HCT116 (cell line): Measurements from ENCODE around the gene AKAP1. TPM values are rescaled to one million over a fixed set of nuclear protein-coding genes. Genes with fewer than 3 reads are reported as not detected.

Experiments used
- ATAC-seq: fragments of 200-7000 bp; cut with Tn5 transposase; 2 replicates; pipeline ENCODE4 v1.9.1; 2020; ENCODE audit warnings: mild to moderate bottlenecking, moderate library complexity
- BruUV-seq: library from RNA; stranded (reverse); fragments of 400-500 nt; replicated peaks from 2 replicates; lab custom pipeline; 2021; lab: Mats Ljungman, UMichigan
- CTCF ChIA-PET: fragments of 300-600 bp; sonication (Branson Sonifier 250); formaldehyde crosslinking; loops from one replicate; lab custom pipeline; 2021; ENCODE audit warnings: antibody characterized with exemption; lab: Charles Lee
- POLR2A ChIA-PET: fragments of 300-600, 350-600 bp; sonication (Branson Sonifier 250); formaldehyde crosslinking; loops from one replicate; lab custom pipeline; 2021; ENCODE audit warnings: antibody characterized with exemption; lab: Charles Lee
- RAD21 ChIA-PET, 2 experiments: fragments of 300-600 bp; sonication (Branson Sonifier 250); formaldehyde crosslinking; loops; one replicate each; lab custom pipeline; 2023; ENCODE audit warnings: low total read pairs in 2 of 2; ENCODE audit not compliant: uncharacterized antibody in 2 of 2, unreplicated experiment in 2 of 2, low non-redundant PET in 1 of 2; lab: Charles Lee
- DNase-seq: peaks from one replicate; pipeline ENCODE4 v3.0.0-alpha.2; 2010; ENCODE audit warnings: low read depth, low spot score
- H2AFZ ChIP-seq: fragments of 200-600 bp; shearing (Covaris generic), sonication (generic); 2 replicates; pipeline ENCODE4 v1.6.1; 2017; ENCODE audit warnings: low read depth, mixed run types, mixed read lengths, antibody characterized with exemption, low read length; ENCODE audit not compliant: poor library complexity, severe bottlenecking
- H3K27ac ChIP-seq: 2 replicates; pipeline ENCODE4 v1.5.1; 2012; ENCODE audit warnings: low read depth, low read length
- H3K27me3 ChIP-seq: fragments of 200-600 bp; sonication (generic); 2 replicates; pipeline ENCODE4 v1.6.1; 2016; ENCODE audit warnings: mixed run types, low read length, mixed read lengths; ENCODE audit not compliant: insufficient read depth
- H3K36me3 ChIP-seq, 2 experiments: fragments of 200-500 bp in 1 of 2; fragments of 200-600 bp in 1 of 2; sonication (Bioruptor generic) in 1 of 2; sonication (generic) in 1 of 2; 2 replicates each; pipeline versions ENCODE4 v1.5.1 to v1.6.1; 2014 to 2016; ENCODE audit warnings: low read length in 2 of 2, inconsistent platforms in 1 of 2, mixed read lengths in 1 of 2, mixed run types in 1 of 2; ENCODE audit not compliant: insufficient read depth in 2 of 2, control insufficient read depth in 1 of 2
- H3K4me1 ChIP-seq, 2 experiments: fragments of 200-600 bp in 1 of 2; sonication (generic) in 1 of 2; 2 replicates each; pipeline versions ENCODE4 v1.5.1 to v1.6.1; 2012 to 2017; ENCODE audit warnings: low read length in 2 of 2, inconsistent platforms in 1 of 2, mild to moderate bottlenecking in 1 of 2, mixed read lengths in 1 of 2, mixed run types in 1 of 2, moderate library complexity in 1 of 2; ENCODE audit not compliant: insufficient read depth in 2 of 2, control insufficient read depth in 1 of 2
- H3K4me2 ChIP-seq: fragments of 200-600 bp; sonication (generic); 2 replicates; pipeline ENCODE4 v1.6.1; 2017; ENCODE audit warnings: mixed run types, low read length, mixed read lengths
- H3K4me3 ChIP-seq, 2 experiments: fragments of 200-600 bp in 1 of 2; sonication (generic) in 1 of 2; replicated peaks in 1 of 2; 2 replicates each; pipeline ENCODE4 v1.5.1; 2011 to 2016; ENCODE audit warnings: low read length in 2 of 2, control low read depth in 1 of 2, low read depth in 1 of 2, mild to moderate bottlenecking in 1 of 2, mixed read lengths in 1 of 2, mixed run types in 1 of 2
- H3K79me2 ChIP-seq: fragments of 200-600 bp; sonication (generic); 2 replicates; pipeline ENCODE4 v1.6.1; 2017; ENCODE audit warnings: mild to moderate bottlenecking, mixed run types, low read length, moderate library complexity, mixed read lengths; ENCODE audit not compliant: insufficient read depth
- H3K9ac ChIP-seq: fragments of 200-600 bp; sonication (generic); 2 replicates; pipeline ENCODE4 v1.6.1; 2016; ENCODE audit warnings: low read length, mixed read lengths
- H3K9me2 ChIP-seq: fragments of 200-600 bp; sonication (generic), shearing (Covaris generic); 2 replicates; pipeline ENCODE4 v1.6.1; 2017; ENCODE audit warnings: mixed run types, mild to moderate bottlenecking, moderate library complexity; ENCODE audit not compliant: insufficient read depth
- H3K9me3 ChIP-seq, 2 experiments: fragments of 200-500 bp in 1 of 2; fragments of 200-600 bp in 1 of 2; sonication (Bioruptor generic) in 1 of 2; sonication (generic) in 1 of 2; 2 replicates each; pipeline ENCODE4 v1.6.1; 2014 to 2017; ENCODE audit warnings: low read length in 2 of 2, mixed read lengths in 2 of 2, inconsistent platforms in 1 of 2, low read depth in 1 of 2, mild to moderate bottlenecking in 1 of 2, mixed run types in 1 of 2, moderate library complexity in 1 of 2; ENCODE audit not compliant: control insufficient read depth in 1 of 2, insufficient read depth in 1 of 2
- H4K20me1 ChIP-seq: fragments of 200-600 bp; sonication (generic), shearing (Covaris generic); 2 replicates; pipeline ENCODE4 v1.6.1; 2017; ENCODE audit warnings: mixed run types, mild to moderate bottlenecking, moderate library complexity; ENCODE audit not compliant: insufficient read depth
- CTCF ChIP-seq, 3 experiments: fragments of 200-600 bp in 1 of 3; sonication (generic) in 1 of 3; IDR thresholded peaks in 2 of 3; conservative IDR thresholded peaks in 1 of 3; 2 replicates each; pipeline ENCODE4 v1.5.1; 2012 to 2017; ENCODE audit warnings: low read depth in 2 of 3, low read length in 2 of 3, antibody characterized with exemption in 1 of 3, borderline replicate concordance in 1 of 3, control low read depth in 1 of 3, mild to moderate bottlenecking in 1 of 3, mixed read lengths in 1 of 3, mixed run types in 1 of 3, moderate library complexity in 1 of 3; ENCODE audit not compliant: insufficient read depth in 1 of 3
- RAD21 ChIP-seq: IDR thresholded peaks from 2 replicates; pipeline ENCODE4 v1.6.1; 2012; ENCODE audit warnings: low read depth, mild to moderate bottlenecking
- SIN3A ChIP-seq: IDR thresholded peaks from 2 replicates; pipeline ENCODE4 v1.6.1; 2012; ENCODE audit warnings: low read depth
- ZBTB33 ChIP-seq: IDR thresholded peaks from 2 replicates; pipeline ENCODE4 v1.6.1; 2011; ENCODE audit warnings: mild to moderate bottlenecking, low read length, moderate library complexity; ENCODE audit not compliant: insufficient replicate concordance; ENCODE audit errors: extremely low read depth
- intact Hi-C: fragments of 100-400 bp; cut with micrococcal nuclease; formaldehyde crosslinking; loops from 2 replicates; pipeline ENCODE4 v1.10.0; 2022
- total RNA-seq: library from RNA; stranded (reverse); gene quantifications from one replicate; pipeline ENCODE4 v1.2.1, GENCODE V29; 2021; ENCODE audit not compliant: unreplicated experiment

Gene AKAP1
- total RNA-seq, 1 experiment from 2014 or later: 51.6 TPM

- no peaks in the 10 kb centered on the region for H3K79me2 ChIP-seq
- H3K36me3 ChIP-seq: peaks cover 41 to 54% of the 10 kb centered on the region in 2 experiments
- peak; percentile 52 to 83 (median 67); a peak in 5 of 6 replicates for TF ChIP-seq CTCF (IDR thresholded peaks at IDR 0.05 in 2 of 3, conservative IDR thresholded peaks at IDR 0.05 in 1 of 3; ENCODE audit: borderline replicate concordance in 1 of 3, insufficient read depth in 1 of 3, low read depth in 2 of 3, low read length in 2 of 3)
- TF ChIP-seq SIN3A: no peak
- peak; percentile 62 for TF ChIP-seq RAD21
- TF ChIP-seq, all 23 proteins: peak for 2
- no peaks in the 10 kb centered on the region for H3K27me3 ChIP-seq
- ATAC-seq (peak; percentile 89), DNase-seq (no peak)
- H3K4me2 ChIP-seq: no peak overlapping the region
- H2AFZ ChIP-seq: no peak overlapping the region
- no peaks in the 10 kb centered on the region for H3K4me1 ChIP-seq
- intact Hi-C loops: loop anchor here (1.0 kb wide), 1 partner anchor 992 kb away; no protein-coding TSS in a partner anchor
- no peak overlapping the region for H3K27ac ChIP-seq
- ChIA-PET RAD21 (interaction anchor here in 1 of 2 experiments (1.5 kb wide), 1 partner anchor 14 kb away, joined by 5 read pairs; no protein-coding TSS in a partner anchor), CTCF (interaction anchor here (0.8 to 2.3 kb wide), 5 partner anchors 12 to 712 kb away, joined by 3 to 7 read pairs (median 4); no protein-coding TSS in a partner anchor), POLR2A (interaction anchor here (1.2 kb wide), 1 partner anchor 14 kb away, joined by 5 read pairs; no protein-coding TSS in a partner anchor)
- H4K20me1 ChIP-seq: no peaks in the 10 kb centered on the region
- H3K4me3 ChIP-seq: no peak overlapping the region
- no TSS peak for BruUV-seq
- H3K9me3 ChIP-seq: no peaks in the 10 kb centered on the region
- no peaks in the 10 kb centered on the region for H3K9me2 ChIP-seq
- no peak overlapping the region for H3K9ac ChIP-seq
These were observed 36.4 kb downstream of the AKAP1 start for GRCh38 chr17:57121308-57122042.

- no peaks in the 10 kb centered on the region for H3K9me2 ChIP-seq
- H4K20me1 ChIP-seq: no peaks in the 10 kb centered on the region
- no peaks in the 10 kb centered on the region for H3K4me1 ChIP-seq
- H3K79me2 ChIP-seq: no peaks in the 10 kb centered on the region
- H3K4me3 ChIP-seq: no peak overlapping the region
- H3K27ac ChIP-seq: no peak overlapping the region
- H3K9me3 ChIP-seq: no peaks in the 10 kb centered on the region
- RAD21 ChIA-PET: no interaction called here
- H3K4me2 ChIP-seq: no peak overlapping the region
- no peak overlapping the region for H2AFZ ChIP-seq
- intact Hi-C loops: no loop called here
- DNase-seq: no peak
- POLR2A ChIA-PET: no interaction called here
- ATAC-seq: no peak
- no peaks in the 10 kb centered on the region for H3K27me3 ChIP-seq
- BruUV-seq: no TSS peak
- CTCF ChIA-PET: no interaction called here
- TF ChIP-seq ZBTB33: no peak
- TF ChIP-seq, all 23 proteins: peak for 0
- Histone ChIP-seq H3K36me3 (peaks cover 21 to 32% of the 10 kb centered on the region in 2 experiments; a peak in 3 of 4 replicates), H3K9ac (no peak overlapping the region)
These were observed 39.0 kb downstream of the AKAP1 start for GRCh38 chr17:57124053-57124452.
